Gastrocnemius medialis (tissue), 4 donors: ENCODE data around the gene TRIM67. TPM values are rescaled to one million over a fixed set of nuclear protein-coding genes. Genes with fewer than 3 reads are reported as not detected.

Experiments used
- ATAC-seq, 2 donors: fragments of 150-250 bp; one replicate each; pipeline ENCODE4 v1.9.1; 2016
- DNase-seq, 2 donors: peaks; one replicate each; pipeline ENCODE4 v3.0.0-alpha.2; 2019
- H3K27ac ChIP-seq, 4 donors: fragments of 200-600 bp; sonication (generic); 1 replicate in 1 of 4; 2 replicates in 3 of 4; pipeline ENCODE4 v1.5.1; 2016 to 2018; ENCODE audit warnings: mild to moderate bottlenecking in 2 of 4, moderate library complexity in 1 of 4
- H3K27me3 ChIP-seq, 3 donors: fragments of 200-600 bp; sonication (generic) in 2 of 3; 1 replicate in 1 of 3; 2 replicates in 2 of 3; pipeline versions ENCODE4 v1.5.1 to v1.6.0; 2016 to 2019; ENCODE audit warnings: mild to moderate bottlenecking in 1 of 3, moderate library complexity in 1 of 3
- H3K36me3 ChIP-seq, 2 donors: fragments of 200-600 bp; sonication (generic) in 1 of 2; one replicate each; pipeline ENCODE4 v1.5.1; 2017 to 2018
- H3K4me1 ChIP-seq, 2 donors: fragments of 200-600 bp; sonication (generic) in 1 of 2; one replicate each; pipeline ENCODE4 v1.5.1; 2016 to 2017; ENCODE audit warnings: mild to moderate bottlenecking in 2 of 2
- H3K4me3 ChIP-seq, 4 donors: fragments of 200-600 bp; sonication (generic) in 3 of 4; 1 replicate in 1 of 4; 2 replicates in 3 of 4; pipeline ENCODE4 v1.5.1; 2016 to 2019; ENCODE audit warnings: mild to moderate bottlenecking in 2 of 4
- H3K9me3 ChIP-seq, 3 donors: fragments of 200-600 bp; sonication (generic) in 2 of 3; 1 replicate in 1 of 3; 2 replicates in 2 of 3; pipeline ENCODE4 v1.5.1; 2016 to 2019
- POLR2A ChIP-seq, 2 donors: fragments of 450-650 bp; IDR thresholded peaks; one replicate each; pipeline ENCODE4 v1.6.1; 2017; ENCODE audit warnings: antibody characterized with exemption in 2 of 2, mild to moderate bottlenecking in 2 of 2, moderate library complexity in 2 of 2
- in situ Hi-C, 4 donors: fragments of 200-750 bp; cut with MboI; loops; one replicate each; pipeline versions ENCODE4 v1.15.0 to v1.8.0; 2017; ENCODE audit warnings: low sequenced_read_pairs in 4 of 4
- intact Hi-C: fragments of 100-400 bp; cut with DNase I; formaldehyde crosslinking; loops from one replicate; pipeline ENCODE4 v1.15.1; 2023; ENCODE audit warnings: low total_unique reads
- total RNA-seq, 4 donors: library from RNA; depleted of rRNA; stranded (reverse); fragments of >200 nt; gene quantifications; one replicate each; pipeline versions ENCODE4 v1.1.0 to v1.2.3, GENCODE V29; 2016
- TF ChIP-seq, protein P1 (sequence below), 5 experiments: fragments of 450-650 bp in 3 of 5; fragments of 200-600 bp in 2 of 5; sonication (generic) in 2 of 5; IDR thresholded peaks in 4 of 5; conservative IDR thresholded peaks in 1 of 5; 1 replicate in 4 of 5; 2 replicates in 1 of 5; pipeline ENCODE4 v1.5.1; 2016 to 2019; ENCODE audit warnings: antibody characterized with exemption in 5 of 5, mild to moderate bottlenecking in 3 of 5, moderate library complexity in 3 of 5

The TRIM67 gene
- total RNA-seq, 4 donors from 2014 or later, result not detected

DNA sequence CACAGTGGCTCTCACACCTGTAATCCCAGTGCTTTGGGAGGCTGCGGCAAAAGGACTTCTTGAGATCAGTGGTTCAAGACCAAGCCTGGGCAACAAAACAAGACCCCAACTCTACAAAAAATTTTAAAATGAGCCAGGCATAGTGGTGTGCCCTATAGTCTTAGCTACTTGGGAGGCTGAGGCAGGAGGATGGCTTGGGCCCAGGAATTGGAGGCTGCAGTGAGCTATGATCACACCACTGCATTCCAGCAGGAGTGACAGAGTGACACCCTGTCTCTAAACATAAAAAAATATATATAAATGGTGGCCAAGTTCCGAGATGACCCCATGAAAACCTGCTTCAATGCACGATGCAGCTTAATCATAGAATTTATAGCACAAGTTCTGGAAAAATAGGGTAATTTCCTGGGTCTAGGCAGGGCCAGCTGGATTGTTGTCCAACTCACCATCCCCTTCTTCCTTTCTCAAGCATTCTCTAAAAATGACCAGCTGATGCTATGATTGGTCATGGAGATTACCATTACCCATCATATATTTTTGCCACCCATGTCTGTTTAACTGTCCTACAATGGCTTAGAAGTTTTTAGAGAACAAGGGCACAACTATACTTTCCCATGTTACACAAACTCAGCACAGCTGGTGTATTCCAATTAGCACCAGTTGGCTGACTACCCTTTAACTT lies 73.8 kb downstream of the TRIM67 start:
- intact Hi-C loops, result no loop called here
- peak overlapping the region; percentile 78 to 91 (median 81) for H3K27ac ChIP-seq
- no peak for TF ChIP-seq POLR2A (IDR thresholded peaks at IDR 0.05)
- TF ChIP-seq, protein P1, sequence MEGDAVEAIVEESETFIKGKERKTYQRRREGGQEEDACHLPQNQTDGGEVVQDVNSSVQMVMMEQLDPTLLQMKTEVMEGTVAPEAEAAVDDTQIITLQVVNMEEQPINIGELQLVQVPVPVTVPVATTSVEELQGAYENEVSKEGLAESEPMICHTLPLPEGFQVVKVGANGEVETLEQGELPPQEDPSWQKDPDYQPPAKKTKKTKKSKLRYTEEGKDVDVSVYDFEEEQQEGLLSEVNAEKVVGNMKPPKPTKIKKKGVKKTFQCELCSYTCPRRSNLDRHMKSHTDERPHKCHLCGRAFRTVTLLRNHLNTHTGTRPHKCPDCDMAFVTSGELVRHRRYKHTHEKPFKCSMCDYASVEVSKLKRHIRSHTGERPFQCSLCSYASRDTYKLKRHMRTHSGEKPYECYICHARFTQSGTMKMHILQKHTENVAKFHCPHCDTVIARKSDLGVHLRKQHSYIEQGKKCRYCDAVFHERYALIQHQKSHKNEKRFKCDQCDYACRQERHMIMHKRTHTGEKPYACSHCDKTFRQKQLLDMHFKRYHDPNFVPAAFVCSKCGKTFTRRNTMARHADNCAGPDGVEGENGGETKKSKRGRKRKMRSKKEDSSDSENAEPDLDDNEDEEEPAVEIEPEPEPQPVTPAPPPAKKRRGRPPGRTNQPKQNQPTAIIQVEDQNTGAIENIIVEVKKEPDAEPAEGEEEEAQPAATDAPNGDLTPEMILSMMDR (IDR thresholded peaks at IDR 0.05 in 4 of 5, conservative IDR thresholded peaks at IDR 0.05 in 1 of 5), result no peak
- in situ Hi-C loops, result loop anchor here in 1 of 4 donors (10.0 kb wide), 1 partner anchor 369 kb away; no protein-coding TSS in a partner anchor
- peaks cover 0 to 20% of the 10 kb centered on the region in 2 donors for H3K36me3 ChIP-seq
- H3K27me3 ChIP-seq, result no peaks in the 10 kb centered on the region
- no peak overlapping the region for H3K4me3 ChIP-seq
- no peak for DNase-seq
- H3K9me3 ChIP-seq, result no peaks in the 10 kb centered on the region
- H3K4me1 ChIP-seq, result peaks cover 41 to 51% of the 10 kb centered on the region in 2 donors
- no peak for ATAC-seq

DNA sequence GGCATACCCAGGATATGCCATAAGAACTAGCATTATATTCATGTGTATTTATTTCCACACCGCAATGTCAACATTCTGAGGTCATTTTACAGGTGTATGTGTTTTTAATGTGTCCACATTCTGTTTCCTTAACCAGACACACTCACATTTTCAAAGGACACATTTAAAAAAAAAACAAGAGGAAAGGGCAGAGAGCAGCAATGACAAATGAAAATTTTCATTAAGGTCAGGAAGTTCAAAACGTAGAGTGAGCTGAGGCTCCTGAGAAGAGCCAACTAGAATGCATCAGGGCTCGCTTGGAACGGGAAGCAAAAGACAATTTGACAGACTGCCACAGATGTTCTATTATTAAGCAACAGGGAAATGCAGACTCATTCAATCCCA lies 74.3 kb downstream of the TRIM67 start:
- DNase-seq (peak in 1 of 2 donors; percentile 59), ATAC-seq (peak; percentile 62 to 82)
- TF ChIP-seq, protein P1 (IDR thresholded peaks at IDR 0.05 in 4 of 5, conservative IDR thresholded peaks at IDR 0.05 in 1 of 5), result no peak
- peak in 1 of 2 donors; percentile 6 for TF ChIP-seq POLR2A (IDR thresholded peaks at IDR 0.05)
- H3K27ac ChIP-seq, result peak overlapping the region; percentile 78 to 91 (median 81)
- peaks cover 41 to 51% of the 10 kb centered on the region in 2 donors for H3K4me1 ChIP-seq
- in situ Hi-C loops (loop anchor here in 1 of 4 donors (10.0 kb wide), 1 partner anchor 369 kb away; no protein-coding TSS in a partner anchor), intact Hi-C loops (no loop called here)
- no peaks in the 10 kb centered on the region for H3K27me3 ChIP-seq
- peak overlapping the region in 1 of 4 donors; percentile 28 for H3K4me3 ChIP-seq
- H3K9me3 ChIP-seq, result no peaks in the 10 kb centered on the region
- H3K36me3 ChIP-seq, result peaks cover 0 to 20% of the 10 kb centered on the region in 2 donors

DNA sequence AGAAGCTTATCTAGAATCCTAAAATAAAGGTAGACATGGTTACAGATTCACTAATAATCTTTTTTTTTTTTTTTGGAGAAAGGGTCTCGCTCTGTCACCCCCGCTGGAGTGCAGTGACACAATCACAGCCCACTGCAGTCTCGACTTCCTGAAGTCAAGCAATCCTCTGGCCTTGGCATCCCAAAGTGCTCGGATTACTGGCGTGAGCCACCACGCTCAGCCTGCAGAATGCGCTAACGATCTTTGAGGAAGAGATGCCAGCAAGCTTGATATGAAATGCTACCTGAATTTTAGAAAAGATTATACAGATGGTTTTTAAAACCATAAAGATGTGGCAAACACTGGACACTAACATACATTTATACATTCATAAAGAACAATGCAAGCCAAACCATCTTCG lies 75.1 kb downstream of the TRIM67 start:
- no peak for TF ChIP-seq POLR2A (IDR thresholded peaks at IDR 0.05)
- TF ChIP-seq, protein P1 (IDR thresholded peaks at IDR 0.05 in 4 of 5, conservative IDR thresholded peaks at IDR 0.05 in 1 of 5), result no peak
- Histone ChIP-seq H3K27me3 (no peaks in the 10 kb centered on the region), H3K4me1 (peaks cover 43 to 51% of the 10 kb centered on the region in 2 donors), H3K4me3 (peak overlapping the region in 1 of 4 donors; percentile 28), H3K9me3 (no peaks in the 10 kb centered on the region), H3K36me3 (peaks cover 0 to 20% of the 10 kb centered on the region in 2 donors), H3K27ac (peak overlapping the region; percentile 78 to 91 (median 81))
- in situ Hi-C loops, result loop anchor here in 1 of 4 donors (10.0 kb wide), 1 partner anchor 368 kb away; no protein-coding TSS in a partner anchor
- DNase-seq (peak in 1 of 2 donors; percentile 68), ATAC-seq (peak in 1 of 2 donors; percentile 30)
- intact Hi-C loops, result no loop called here

DNA sequence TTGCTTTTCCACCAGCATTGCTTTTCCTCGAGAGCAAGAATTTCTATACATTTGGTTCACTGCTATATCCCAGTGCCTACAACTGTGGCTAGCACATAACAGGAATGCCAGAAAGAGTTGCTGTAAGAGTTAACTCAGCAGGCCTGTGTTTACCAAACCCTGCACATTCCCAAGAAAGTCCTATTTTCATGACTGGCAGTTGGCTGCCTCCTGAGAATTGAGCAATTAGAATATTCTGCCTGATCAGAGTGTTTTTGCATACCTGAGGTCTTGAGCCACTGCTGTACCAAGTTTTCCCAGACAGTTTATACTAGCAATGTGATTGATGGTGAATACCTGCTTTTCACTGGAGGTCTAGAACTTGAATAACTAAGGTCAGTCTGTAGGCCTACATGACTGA lies 76.4 kb downstream of the TRIM67 start:
- Histone ChIP-seq H3K4me1 (peaks cover 56 to 65% of the 10 kb centered on the region in 2 donors), H3K27ac (peak overlapping the region in 1 of 4 donors; percentile 91), H3K27me3 (no peaks in the 10 kb centered on the region), H3K36me3 (peaks cover 0 to 20% of the 10 kb centered on the region in 2 donors), H3K4me3 (no peak overlapping the region), H3K9me3 (no peaks in the 10 kb centered on the region)
- DNase-seq (no peak), ATAC-seq (no peak)
- in situ Hi-C loops (loop anchor here in 1 of 4 donors (10.0 kb wide), 1 partner anchor 367 kb away; no protein-coding TSS in a partner anchor), intact Hi-C loops (no loop called here)
- no peak for TF ChIP-seq POLR2A (IDR thresholded peaks at IDR 0.05)
- TF ChIP-seq, protein P1 (IDR thresholded peaks at IDR 0.05 in 4 of 5, conservative IDR thresholded peaks at IDR 0.05 in 1 of 5), result no peak
